ENCODE measurements around the gene KCND2.

Gene KCND2

GRCh38 chr7:120703585-120704240 lies 430.7 kb downstream of the KCND2 start:
- no peak for DNase-seq (ENCODE audit: low read depth)

- DNase-seq (ENCODE audit: low read depth) = no peak
These were observed 436.4 kb downstream of the KCND2 start for GRCh38 chr7:120709252-120709971.

- no peak for DNase-seq (ENCODE audit: low read depth)
These were observed 437.0 kb downstream of the KCND2 start for GRCh38 chr7:120709972-120710320.

- no peak for DNase-seq (ENCODE audit: low read depth)
These were observed 442.0 kb downstream of the KCND2 start for GRCh38 chr7:120714945-120715344.

GRCh38 chr7:120716307-120716706 lies 443.3 kb downstream of the KCND2 start:
- no peak for DNase-seq (ENCODE audit: low read depth)

- no peak for DNase-seq (ENCODE audit: low read depth)
These were observed 444.2 kb downstream of the KCND2 start for GRCh38 chr7:120717166-120717565.

GRCh38 chr7:120718361-120718760 lies 445.4 kb downstream of the KCND2 start:
- DNase-seq (ENCODE audit: low read depth) = no peak

GRCh38 chr7:120720317-120720716 lies 447.3 kb downstream of the KCND2 start:
- no peak for DNase-seq (ENCODE audit: low read depth)

- no peak for DNase-seq (ENCODE audit: low read depth)
These were observed 450.8 kb downstream of the KCND2 start for GRCh38 chr7:120723465-120724385.

GRCh38 chr7:120724448-120724847 lies 451.5 kb downstream of the KCND2 start:
- no peak for DNase-seq (ENCODE audit: low read depth)

- no peak for DNase-seq (ENCODE audit: low read depth)
These were observed 452.0 kb downstream of the KCND2 start for GRCh38 chr7:120724955-120725354.

GRCh38 chr7:120725376-120726039 lies 452.5 kb downstream of the KCND2 start:
- DNase-seq (ENCODE audit: low read depth) = no peak

- no peak for DNase-seq (ENCODE audit: low read depth)
These were observed 456.3 kb downstream of the KCND2 start for GRCh38 chr7:120729245-120729644.

- no peak for DNase-seq (ENCODE audit: low read depth)
These were observed 458.3 kb downstream of the KCND2 start for GRCh38 chr7:120731271-120731670.

GRCh38 chr7:120732256-120732655 lies 459.3 kb downstream of the KCND2 start:
- DNase-seq (ENCODE audit: low read depth) = no peak

GRCh38 chr7:120733143-120733542 lies 460.2 kb downstream of the KCND2 start:
- no peak for DNase-seq (ENCODE audit: low read depth)

- no peak for DNase-seq (ENCODE audit: low read depth)
These were observed 460.9 kb downstream of the KCND2 start for GRCh38 chr7:120733835-120734234.

GRCh38 chr7:120735791-120736190 lies 462.8 kb downstream of the KCND2 start:
- no peak for DNase-seq (ENCODE audit: low read depth)

GRCh38 chr7:120738816-120739215 lies 465.8 kb downstream of the KCND2 start:
- DNase-seq (ENCODE audit: low read depth) = no peak

- DNase-seq (ENCODE audit: low read depth) = no peak
These were observed 467.4 kb downstream of the KCND2 start for GRCh38 chr7:120740348-120740747.

- no peak for DNase-seq (ENCODE audit: low read depth)
These were observed 468.5 kb downstream of the KCND2 start for GRCh38 chr7:120741371-120742042.

GRCh38 chr7:120742372-120742771 lies 469.4 kb downstream of the KCND2 start:
- no peak for DNase-seq (ENCODE audit: low read depth)
